Measurements from ENCODE around the gene UBALD1. TPM values are rescaled to one million over a fixed set of nuclear protein-coding genes. Genes with fewer than 3 reads are reported as not detected.

UBALD1 gene
- total and polyA plus RNA-seq, 10 of the 15 experiments (the other 5 are each of a cell fraction or from before 2014, with no cell fraction given) = 0.05 to 32.7 (median 5.1) TPM

GRCh38 chr16:4591706-4592470 lies 22.8 kb downstream of the UBALD1 start:
- Histone ChIP-seq H3K27ac (ENCODE audit: control insufficient read depth, insufficient read depth) (no peak overlapping the region), H3K4me1 (ENCODE audit: control insufficient read depth, insufficient read depth, low read length) (no peaks in the 10 kb centered on the region), H3K9me3 (replicated peaks; ENCODE audit: control insufficient read depth, insufficient read depth, low read length) (peaks cover 8% of the 10 kb centered on the region; the same call in 2 of the 3 replicates), H3K4me3 (no peak overlapping the region), H3K27me3 (replicated peaks in 1 of 2; ENCODE audit: control insufficient read depth in 2 of 2, insufficient read depth in 2 of 2, low read length in 1 of 2) (no peaks in the 10 kb centered on the region; a peak in 1 of 4 replicates), H4K20me1 (ENCODE audit: control insufficient read depth, insufficient read depth) (no peaks in the 10 kb centered on the region), H3K79me2 (ENCODE audit: control insufficient read depth, insufficient read depth, low read length) (no peaks in the 10 kb centered on the region), H3K4me2 (ENCODE audit: control insufficient read depth, insufficient read depth) (no peak overlapping the region), H3K9ac (ENCODE audit: control insufficient read depth, insufficient read depth, low read length) (no peak overlapping the region), H2AFZ (ENCODE audit: control insufficient read depth, low read depth, low read length) (no peak overlapping the region), H3K36me3 (ENCODE audit: control insufficient read depth in 2 of 2, insufficient read depth in 2 of 2, low read length in 1 of 2) (no peaks in the 10 kb centered on the region)
- POLR2A ChIA-PET = no interaction called here
- in situ Hi-C loops (cut with MboI) = loop anchor here (10.0 kb wide), 1 partner anchor 57 kb away; the partner anchor contains the start of gene CDIP1
- intact Hi-C loops (cut with micrococcal nuclease; ENCODE audit: unreplicated experiment) = no loop called here
- no TSS peak for BruUV-seq (replicated peaks)
- RAD21 ChIA-PET (ENCODE audit: unreplicated experiment) = no interaction called here
- 21% methylated on average over 17 of the region's 17 CpGs for WGBS (ENCODE audit: insufficient coverage, insufficient replicate concordance, low lambda C conversion rate, missing lambda C conversion rate)
- no peak for FAIRE-seq
- SMC1A ChIA-PET (ENCODE audit: uncharacterized antibody, unreplicated experiment) = no interaction called here
- ATAC-seq = peak; percentile 23; the same call in 1 of the 3 replicates
- CTCF ChIA-PET = interaction anchor here (0.6 to 1.1 kb wide), 3 partner anchors 86 to 419 kb away, joined by 3 to 4 read pairs (median 3); no protein-coding TSS in a partner anchor
- no peak for DNase-seq (ENCODE audit: low read depth, low spot score)
- no peak for TF ChIP-seq RELA (IDR thresholded peaks at IDR 0.05; ENCODE audit: borderline replicate concordance, partially characterized antibody)
- TF ChIP-seq NFXL1 (IDR thresholded peaks at IDR 0.05; ENCODE audit: borderline replicate concordance) = no peak
- TF ChIP-seq LARP7 (IDR thresholded peaks at IDR 0.05) = no peak
- no peak for TF ChIP-seq EP300 (IDR thresholded peaks at IDR 0.05; ENCODE audit: borderline replicate concordance in 1 of 2, control insufficient read depth in 1 of 2, low read depth in 2 of 2, low read length in 2 of 2)
- TF ChIP-seq MYB (IDR thresholded peaks at IDR 0.05; ENCODE audit: borderline replicate concordance, low read depth, low read length) = no peak
- no peak for TF ChIP-seq EZH2 (IDR thresholded peaks at IDR 0.05; ENCODE audit: borderline replicate concordance, control insufficient read depth, low read depth, low read length)
- no peak for TF ChIP-seq IRF5 (IDR thresholded peaks at IDR 0.05; ENCODE audit: borderline replicate concordance)
- no peak for TF ChIP-seq IRF4 (IDR thresholded peaks at IDR 0.05; ENCODE audit: low read depth, low read length)
- TF ChIP-seq USF1 (IDR thresholded peaks at IDR 0.05; ENCODE audit: borderline replicate concordance, extremely low read length, insufficient read depth, low read depth, low read length) = no peak
- no peak for TF ChIP-seq TCF7 (IDR thresholded peaks at IDR 0.05; ENCODE audit: borderline replicate concordance)
- no peak for TF ChIP-seq SPI1 (IDR thresholded peaks at IDR 0.05; ENCODE audit: borderline replicate concordance, insufficient read depth, low read depth, low read length)
- TF ChIP-seq NFYB (IDR thresholded peaks at IDR 0.05; ENCODE audit: insufficient read depth, low read depth, low read length) = no peak
- TF ChIP-seq MEF2B (IDR thresholded peaks at IDR 0.05; ENCODE audit: partially characterized antibody, poor library complexity, severe bottlenecking) = no peak
- TF ChIP-seq SREBF2 (IDR thresholded peaks at IDR 0.05; ENCODE audit: low read length) = no peak
- TF ChIP-seq PBX3 (IDR thresholded peaks at IDR 0.05; ENCODE audit: insufficient replicate concordance, low read depth, low read length) = no peak
- TF ChIP-seq CEBPZ (IDR thresholded peaks at IDR 0.05; ENCODE audit: low read depth, low read length) = no peak

Measured in GM12878 (cell line).